HCT116 (cell line): ENCODE results near the gene PELO. TPM values are rescaled to one million over a fixed set of nuclear protein-coding genes. Genes with fewer than 3 reads are reported as not detected.

ENCODE experiments used
- ATAC-seq: fragments of 200-7000 bp; cut with Tn5 transposase; 2 replicates; pipeline ENCODE4 v1.9.1; 2020; ENCODE audit warnings: mild to moderate bottlenecking, moderate library complexity
- BruUV-seq: library from RNA; stranded (reverse); fragments of 400-500 nt; replicated peaks from 2 replicates; lab custom pipeline; 2021; lab: Mats Ljungman, UMichigan
- CTCF ChIA-PET: fragments of 300-600 bp; sonication (Branson Sonifier 250); formaldehyde crosslinking; loops from one replicate; lab custom pipeline; 2021; ENCODE audit warnings: antibody characterized with exemption; lab: Charles Lee
- POLR2A ChIA-PET: fragments of 300-600, 350-600 bp; sonication (Branson Sonifier 250); formaldehyde crosslinking; loops from one replicate; lab custom pipeline; 2021; ENCODE audit warnings: antibody characterized with exemption; lab: Charles Lee
- RAD21 ChIA-PET, 2 experiments: fragments of 300-600 bp; sonication (Branson Sonifier 250); formaldehyde crosslinking; loops; one replicate each; lab custom pipeline; 2023; ENCODE audit warnings: low total read pairs in 2 of 2; ENCODE audit not compliant: uncharacterized antibody in 2 of 2, unreplicated experiment in 2 of 2, low non-redundant PET in 1 of 2; lab: Charles Lee
- DNase-seq: peaks from one replicate; pipeline ENCODE4 v3.0.0-alpha.2; 2010; ENCODE audit warnings: low read depth, low spot score
- H2AFZ ChIP-seq: fragments of 200-600 bp; shearing (Covaris generic), sonication (generic); 2 replicates; pipeline ENCODE4 v1.6.1; 2017; ENCODE audit warnings: low read depth, mixed run types, mixed read lengths, antibody characterized with exemption, low read length; ENCODE audit not compliant: poor library complexity, severe bottlenecking
- H3K27ac ChIP-seq: 2 replicates; pipeline ENCODE4 v1.5.1; 2012; ENCODE audit warnings: low read depth, low read length
- H3K27me3 ChIP-seq: fragments of 200-600 bp; sonication (generic); 2 replicates; pipeline ENCODE4 v1.6.1; 2016; ENCODE audit warnings: mixed run types, low read length, mixed read lengths; ENCODE audit not compliant: insufficient read depth
- H3K36me3 ChIP-seq, 2 experiments: fragments of 200-500 bp in 1 of 2; fragments of 200-600 bp in 1 of 2; sonication (Bioruptor generic) in 1 of 2; sonication (generic) in 1 of 2; 2 replicates each; pipeline versions ENCODE4 v1.5.1 to v1.6.1; 2014 to 2016; ENCODE audit warnings: low read length in 2 of 2, inconsistent platforms in 1 of 2, mixed read lengths in 1 of 2, mixed run types in 1 of 2; ENCODE audit not compliant: insufficient read depth in 2 of 2, control insufficient read depth in 1 of 2
- H3K4me1 ChIP-seq, 2 experiments: fragments of 200-600 bp in 1 of 2; sonication (generic) in 1 of 2; 2 replicates each; pipeline versions ENCODE4 v1.5.1 to v1.6.1; 2012 to 2017; ENCODE audit warnings: low read length in 2 of 2, inconsistent platforms in 1 of 2, mild to moderate bottlenecking in 1 of 2, mixed read lengths in 1 of 2, mixed run types in 1 of 2, moderate library complexity in 1 of 2; ENCODE audit not compliant: insufficient read depth in 2 of 2, control insufficient read depth in 1 of 2
- H3K4me2 ChIP-seq: fragments of 200-600 bp; sonication (generic); 2 replicates; pipeline ENCODE4 v1.6.1; 2017; ENCODE audit warnings: mixed run types, low read length, mixed read lengths
- H3K4me3 ChIP-seq, 2 experiments: fragments of 200-600 bp in 1 of 2; sonication (generic) in 1 of 2; replicated peaks in 1 of 2; 2 replicates each; pipeline ENCODE4 v1.5.1; 2011 to 2016; ENCODE audit warnings: low read length in 2 of 2, control low read depth in 1 of 2, low read depth in 1 of 2, mild to moderate bottlenecking in 1 of 2, mixed read lengths in 1 of 2, mixed run types in 1 of 2
- H3K79me2 ChIP-seq: fragments of 200-600 bp; sonication (generic); 2 replicates; pipeline ENCODE4 v1.6.1; 2017; ENCODE audit warnings: mild to moderate bottlenecking, mixed run types, low read length, moderate library complexity, mixed read lengths; ENCODE audit not compliant: insufficient read depth
- H3K9ac ChIP-seq: fragments of 200-600 bp; sonication (generic); 2 replicates; pipeline ENCODE4 v1.6.1; 2016; ENCODE audit warnings: low read length, mixed read lengths
- H3K9me2 ChIP-seq: fragments of 200-600 bp; sonication (generic), shearing (Covaris generic); 2 replicates; pipeline ENCODE4 v1.6.1; 2017; ENCODE audit warnings: mixed run types, mild to moderate bottlenecking, moderate library complexity; ENCODE audit not compliant: insufficient read depth
- H3K9me3 ChIP-seq, 2 experiments: fragments of 200-500 bp in 1 of 2; fragments of 200-600 bp in 1 of 2; sonication (Bioruptor generic) in 1 of 2; sonication (generic) in 1 of 2; 2 replicates each; pipeline ENCODE4 v1.6.1; 2014 to 2017; ENCODE audit warnings: low read length in 2 of 2, mixed read lengths in 2 of 2, inconsistent platforms in 1 of 2, low read depth in 1 of 2, mild to moderate bottlenecking in 1 of 2, mixed run types in 1 of 2, moderate library complexity in 1 of 2; ENCODE audit not compliant: control insufficient read depth in 1 of 2, insufficient read depth in 1 of 2
- H4K20me1 ChIP-seq: fragments of 200-600 bp; sonication (generic), shearing (Covaris generic); 2 replicates; pipeline ENCODE4 v1.6.1; 2017; ENCODE audit warnings: mixed run types, mild to moderate bottlenecking, moderate library complexity; ENCODE audit not compliant: insufficient read depth
- CBX3 ChIP-seq: IDR thresholded peaks from 2 replicates; pipeline ENCODE4 v1.6.1; 2012; ENCODE audit warnings: low read depth
- EGR1 ChIP-seq: IDR thresholded peaks from 2 replicates; pipeline ENCODE4 v1.6.1; 2012; ENCODE audit warnings: low read depth
- ELF1 ChIP-seq: IDR thresholded peaks from 2 replicates; pipeline ENCODE4 v1.6.1; 2012; ENCODE audit warnings: low read depth, borderline replicate concordance
- EZH2 ChIP-seq: fragments of 200-600 bp; sonication (generic); IDR thresholded peaks from 2 replicates; pipeline ENCODE4 v1.6.1; 2017; ENCODE audit warnings: antibody characterized with exemption, mixed run types
- EZH2phosphoT487 ChIP-seq: fragments of 200-600 bp; IDR thresholded peaks from 2 replicates; pipeline ENCODE4 v1.6.1; 2018; ENCODE audit warnings: antibody characterized with exemption, borderline replicate concordance
- FOSL1 ChIP-seq: IDR thresholded peaks from 2 replicates; pipeline ENCODE4 v1.6.1; 2012; ENCODE audit warnings: low read depth
- MAX ChIP-seq: IDR thresholded peaks from 2 replicates; pipeline ENCODE4 v1.6.1; 2012
- POLR2A ChIP-seq: IDR thresholded peaks from 2 replicates; pipeline ENCODE4 v1.7.0; 2011; ENCODE audit warnings: borderline replicate concordance; ENCODE audit not compliant: insufficient read depth, insufficient read length; ENCODE audit errors: extremely low read depth
- RAD21 ChIP-seq: IDR thresholded peaks from 2 replicates; pipeline ENCODE4 v1.6.1; 2012; ENCODE audit warnings: low read depth, mild to moderate bottlenecking
- REST ChIP-seq: IDR thresholded peaks from 2 replicates; pipeline ENCODE4 v1.6.1; 2012; ENCODE audit warnings: low read depth
- SIN3A ChIP-seq: IDR thresholded peaks from 2 replicates; pipeline ENCODE4 v1.6.1; 2012; ENCODE audit warnings: low read depth
- SRF ChIP-seq: IDR thresholded peaks from 2 replicates; pipeline ENCODE4 v1.6.1; 2012; ENCODE audit warnings: low read depth
- TCF7L2 ChIP-seq: IDR thresholded peaks from 2 replicates; pipeline ENCODE4 v1.7.0; 2011; ENCODE audit warnings: borderline replicate concordance, inconsistent platforms; ENCODE audit not compliant: insufficient read depth, insufficient read length; ENCODE audit errors: extremely low read depth
- ZBTB33 ChIP-seq: IDR thresholded peaks from 2 replicates; pipeline ENCODE4 v1.6.1; 2011; ENCODE audit warnings: mild to moderate bottlenecking, low read length, moderate library complexity; ENCODE audit not compliant: insufficient replicate concordance; ENCODE audit errors: extremely low read depth
- ZFX ChIP-seq: fragments of 450-650 bp; IDR thresholded peaks from 2 replicates; pipeline ENCODE4 v1.6.1; 2017
- ZNF274 ChIP-seq: fragments of 200-500 bp; sonication (Bioruptor generic); IDR thresholded peaks from 2 replicates; pipeline ENCODE4 v1.6.1; 2014; ENCODE audit warnings: mild to moderate bottlenecking, low read depth, low read length, inconsistent platforms
- intact Hi-C: fragments of 100-400 bp; cut with micrococcal nuclease; formaldehyde crosslinking; loops from 2 replicates; pipeline ENCODE4 v1.10.0; 2022
- total RNA-seq: library from RNA; stranded (reverse); gene quantifications from one replicate; pipeline ENCODE4 v1.2.1, GENCODE V29; 2021; ENCODE audit not compliant: unreplicated experiment
- TF ChIP-seq, protein P1 (sequence below), 3 experiments: fragments of 200-600 bp in 1 of 3; sonication (generic) in 1 of 3; IDR thresholded peaks in 2 of 3; conservative IDR thresholded peaks in 1 of 3; 2 replicates each; pipeline ENCODE4 v1.5.1; 2012 to 2017; ENCODE audit warnings: low read depth in 2 of 3, low read length in 2 of 3, antibody characterized with exemption in 1 of 3, borderline replicate concordance in 1 of 3, control low read depth in 1 of 3, mild to moderate bottlenecking in 1 of 3, mixed read lengths in 1 of 3, mixed run types in 1 of 3, moderate library complexity in 1 of 3; ENCODE audit not compliant: insufficient read depth in 1 of 3

Gene PELO
- total RNA-seq, 1 experiment from 2014 or later: 16.5 TPM

GRCh38 chr5:52767766-52768480 is 19.8 kb upstream of the PELO start (continued):
- no peak for TF ChIP-seq RAD21
- TF ChIP-seq POLR2A: no peak
- no peak for TF ChIP-seq ZNF274
- no peak for TF ChIP-seq ZBTB33
- no peak for TF ChIP-seq ELF1
- TF ChIP-seq CBX3: no peak

- Histone ChIP-seq H3K9ac (no peak overlapping the region), H3K27ac (no peak overlapping the region), H3K9me3 (no peaks in the 10 kb centered on the region), H3K4me2 (no peak overlapping the region), H3K4me1 (no peaks in the 10 kb centered on the region), H4K20me1 (no peaks in the 10 kb centered on the region), H3K36me3 (no peaks in the 10 kb centered on the region), H3K9me2 (no peaks in the 10 kb centered on the region), H2AFZ (no peak overlapping the region), H3K79me2 (no peaks in the 10 kb centered on the region), H3K4me3 (no peak overlapping the region), H3K27me3 (no peaks in the 10 kb centered on the region)
- ATAC-seq (no peak), DNase-seq (no peak)
- intact Hi-C loops: no loop called here
- ChIA-PET POLR2A (no interaction called here), RAD21 (no interaction called here), CTCF (no interaction called here)
- BruUV-seq: no TSS peak
- TF ChIP-seq EZH2: no peak
- TF ChIP-seq SRF: no peak
- TF ChIP-seq REST: no peak
- TF ChIP-seq SIN3A: no peak
- no peak for TF ChIP-seq FOSL1
- TF ChIP-seq, protein P1, sequence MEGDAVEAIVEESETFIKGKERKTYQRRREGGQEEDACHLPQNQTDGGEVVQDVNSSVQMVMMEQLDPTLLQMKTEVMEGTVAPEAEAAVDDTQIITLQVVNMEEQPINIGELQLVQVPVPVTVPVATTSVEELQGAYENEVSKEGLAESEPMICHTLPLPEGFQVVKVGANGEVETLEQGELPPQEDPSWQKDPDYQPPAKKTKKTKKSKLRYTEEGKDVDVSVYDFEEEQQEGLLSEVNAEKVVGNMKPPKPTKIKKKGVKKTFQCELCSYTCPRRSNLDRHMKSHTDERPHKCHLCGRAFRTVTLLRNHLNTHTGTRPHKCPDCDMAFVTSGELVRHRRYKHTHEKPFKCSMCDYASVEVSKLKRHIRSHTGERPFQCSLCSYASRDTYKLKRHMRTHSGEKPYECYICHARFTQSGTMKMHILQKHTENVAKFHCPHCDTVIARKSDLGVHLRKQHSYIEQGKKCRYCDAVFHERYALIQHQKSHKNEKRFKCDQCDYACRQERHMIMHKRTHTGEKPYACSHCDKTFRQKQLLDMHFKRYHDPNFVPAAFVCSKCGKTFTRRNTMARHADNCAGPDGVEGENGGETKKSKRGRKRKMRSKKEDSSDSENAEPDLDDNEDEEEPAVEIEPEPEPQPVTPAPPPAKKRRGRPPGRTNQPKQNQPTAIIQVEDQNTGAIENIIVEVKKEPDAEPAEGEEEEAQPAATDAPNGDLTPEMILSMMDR (IDR thresholded peaks at IDR 0.05 in 2 of 3, conservative IDR thresholded peaks at IDR 0.05 in 1 of 3; ENCODE audit: borderline replicate concordance in 1 of 3, insufficient read depth in 1 of 3, low read depth in 2 of 3, low read length in 2 of 3): no peak
- TF ChIP-seq MAX: no peak
- TF ChIP-seq ZNF274: no peak
- no peak for TF ChIP-seq EGR1
- TF ChIP-seq ZFX: no peak
- TF ChIP-seq TCF7L2: no peak
- no peak for TF ChIP-seq POLR2A
- TF ChIP-seq EZH2phosphoT487: no peak
Measured at GRCh38 chr5:52769061-52769460, 18.7 kb upstream of the PELO start.
